GM23338 (cell line): ENCODE results near the gene KCNAB2. TPM values are rescaled to one million over a fixed set of nuclear protein-coding genes. Genes with fewer than 3 reads are reported as not detected.

Experiments
- ATAC-seq: fragments of 200-7000 bp; cut with Tn5 transposase; 3 replicates; pipeline ENCODE4 v1.9.1; 2020
- DNase-seq: peaks from one replicate; pipeline ENCODE4 v3.0.0-alpha.2; 2015; ENCODE audit warnings: low spot score
- H2AFZ ChIP-seq: fragments of 200-600 bp; sonication (generic); 2 replicates; pipeline ENCODE4 v1.8.0; 2016; ENCODE audit warnings: antibody characterized with exemption, mild to moderate bottlenecking, moderate library complexity
- H3F3A ChIP-seq: fragments of 200-600 bp; sonication (generic); replicated peaks from 2 replicates; pipeline ENCODE4 v1.8.0; 2017; ENCODE audit warnings: antibody characterized with exemption, mixed run types, low read depth
- H3K27ac ChIP-seq: fragments of 200-600 bp; sonication (generic); 2 replicates; pipeline ENCODE4 v1.6.1; 2016; ENCODE audit warnings: low read depth
- H3K27me3 ChIP-seq: fragments of 200-600 bp; sonication (generic); 2 replicates; pipeline ENCODE4 v1.8.0; 2016; ENCODE audit warnings: mild to moderate bottlenecking, mixed run types, moderate library complexity; ENCODE audit not compliant: insufficient read depth
- H3K36me3 ChIP-seq: fragments of 200-600 bp; sonication (generic); 2 replicates; pipeline ENCODE4 v1.8.0; 2016; ENCODE audit warnings: mild to moderate bottlenecking; ENCODE audit not compliant: insufficient read depth
- H3K4me1 ChIP-seq: fragments of 200-600 bp; sonication (generic); 2 replicates; pipeline ENCODE4 v1.8.0; 2016; ENCODE audit warnings: mild to moderate bottlenecking, moderate library complexity; ENCODE audit not compliant: insufficient read depth
- H3K4me2 ChIP-seq: fragments of 200-600 bp; sonication (generic); 2 replicates; pipeline ENCODE4 v1.7.1; 2017; ENCODE audit warnings: mixed run types
- H3K4me3 ChIP-seq: fragments of 200-600 bp; sonication (generic); 2 replicates; pipeline ENCODE4 v1.6.1; 2016; ENCODE audit warnings: mixed run types
- H3K79me2 ChIP-seq: fragments of 200-600 bp; sonication (generic); replicated peaks from 2 replicates; pipeline ENCODE4 v1.8.0; 2017; ENCODE audit warnings: mild to moderate bottlenecking; ENCODE audit not compliant: insufficient read depth
- H3K9me2 ChIP-seq: fragments of 200-600 bp; sonication (generic); 2 replicates; pipeline ENCODE4 v1.8.0; 2017; ENCODE audit not compliant: insufficient read depth
- H4K20me1 ChIP-seq: fragments of 200-600 bp; sonication (generic); replicated peaks from 2 replicates; pipeline ENCODE4 v1.8.0; 2017; ENCODE audit warnings: mild to moderate bottlenecking; ENCODE audit not compliant: insufficient read depth
- H3K27ac Mint-ChIP-seq: 2 replicates; pipeline ENCODE4 v1.8.0; 2020; ENCODE audit warnings: inconsistent platforms, mild to moderate bottlenecking, moderate library complexity, mixed read lengths
- H3K27me3 Mint-ChIP-seq: 3 replicates; pipeline ENCODE4 v1.8.0; 2022; ENCODE audit warnings: low read depth, mild to moderate bottlenecking, moderate library complexity, mixed read lengths, inconsistent platforms; ENCODE audit not compliant: insufficient read depth, poor library complexity
- H3K36me3 Mint-ChIP-seq: 3 replicates; pipeline ENCODE4 v1.8.0; 2021; ENCODE audit warnings: low read depth, mild to moderate bottlenecking, inconsistent platforms, moderate library complexity, mixed read lengths
- H3K4me1 Mint-ChIP-seq: 3 replicates; pipeline ENCODE4 v1.8.0; 2020; ENCODE audit warnings: mild to moderate bottlenecking, inconsistent platforms, mixed read lengths
- H3K4me3 Mint-ChIP-seq: 3 replicates; pipeline ENCODE4 v1.8.0; 2021; ENCODE audit warnings: moderate library complexity, mild to moderate bottlenecking, inconsistent platforms, mixed read lengths
- H3K9me3 Mint-ChIP-seq: 3 replicates; pipeline ENCODE4 v1.8.0; 2020; ENCODE audit warnings: moderate library complexity, mild to moderate bottlenecking, inconsistent platforms, mixed read lengths
- CREB1 ChIP-seq: fragments of 250-450 bp; sonication (Bioruptor Pico); IDR thresholded peaks from 2 replicates; pipeline ENCODE4 v1.5.0; 2020; ENCODE audit warnings: low read depth, mild to moderate bottlenecking, moderate library complexity
- JUNB ChIP-seq: IDR thresholded peaks from one replicate; pipeline ENCODE4 v1.6.1; 2016; ENCODE audit warnings: antibody characterized with exemption; ENCODE audit not compliant: unreplicated experiment
- POLR2AphosphoS5 ChIP-seq: IDR thresholded peaks from 2 replicates; pipeline ENCODE4 v1.6.1; 2016; ENCODE audit warnings: antibody characterized with exemption, low read depth
- ZNF114 ChIP-seq: fragments of 250-450 bp; sonication (Bioruptor Pico); IDR thresholded peaks from 2 replicates; pipeline ENCODE4 v1.5.0; 2020; ENCODE audit warnings: mild to moderate bottlenecking, moderate library complexity
- polyA plus RNA-seq: library from polyadenylated mRNA; unstranded; fragments of >200 nt; fragmentation: Nextera tagmentation; extraction: Ambion mirVana; gene quantifications from 2 replicates; pipeline ENCODE4 v1.2.1, GENCODE V29; 2016
- total RNA-seq: library from RNA; depleted of rRNA; stranded (reverse); fragments of >200 nt; shearing (Covaris generic); gene quantifications from 2 replicates; pipeline ENCODE4 v1.2.3, GENCODE V29; 2014
- TF ChIP-seq, protein P1 (sequence below): fragments of 250-450 bp; sonication (Bioruptor Pico); IDR thresholded peaks from 2 replicates; pipeline ENCODE4 v1.5.0; 2020; ENCODE audit warnings: mild to moderate bottlenecking, moderate library complexity
- TF ChIP-seq, protein P2 (sequence below): IDR thresholded peaks from one replicate; pipeline ENCODE4 v1.6.1; 2018; ENCODE audit warnings: antibody characterized with exemption; ENCODE audit not compliant: unreplicated experiment

KCNAB2 gene
- total and polyA plus RNA-seq, 2 experiments from 2014 or later = 3.0 to 3.7 TPM

DNA sequence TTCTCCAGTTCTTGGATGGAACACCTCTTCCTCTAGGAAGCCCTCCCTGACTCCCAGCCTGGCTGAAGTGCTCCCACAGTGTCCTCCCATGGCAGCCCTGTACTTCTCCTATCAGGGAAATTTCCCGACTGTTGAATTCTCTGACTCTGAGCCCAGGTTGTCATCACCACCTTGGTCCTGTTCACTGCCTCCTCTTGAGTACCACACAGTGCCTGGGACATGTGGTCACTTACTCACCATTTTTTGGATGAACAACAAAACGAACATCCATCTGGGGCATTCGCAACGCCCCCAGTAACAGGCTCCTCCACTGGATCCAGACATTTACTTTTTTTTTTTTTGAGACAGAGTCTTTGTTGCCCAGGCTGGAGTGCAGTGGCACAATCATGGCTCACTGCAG, 97.0 kb downstream of the KCNAB2 start:
- Mint-ChIP-seq H3K4me1 (peaks cover 5% of the 10 kb centered on the region; the same call in 2 of the 3 replicates), H3K4me3 (no peak overlapping the region), H3K27me3 (peaks cover 14% of the 10 kb centered on the region), H3K27ac (no peak overlapping the region), H3K36me3 (no peaks in the 10 kb centered on the region), H3K9me3 (no peaks in the 10 kb centered on the region)
- Histone ChIP-seq H3K4me1 (no peaks in the 10 kb centered on the region), H3F3A (no peaks in the 10 kb centered on the region), H3K79me2 (no peaks in the 10 kb centered on the region), H4K20me1 (no peaks in the 10 kb centered on the region), H3K36me3 (no peaks in the 10 kb centered on the region), H3K9me2 (no peaks in the 10 kb centered on the region), H3K4me2 (no peak overlapping the region), H2AFZ (no peak overlapping the region), H3K27ac (no peak overlapping the region), H3K27me3 (0 out of 2 replicates have a peak, but pooled peaks cover 5% of the 10 kb centered on the region), H3K4me3 (no peak overlapping the region)
- TF ChIP-seq CREB1 (CRISPR knock-in tag) (no peak), JUNB (no peak), POLR2AphosphoS5 (no peak), ZNF114 (CRISPR knock-in tag) (no peak)
- TF ChIP-seq, protein P1, sequence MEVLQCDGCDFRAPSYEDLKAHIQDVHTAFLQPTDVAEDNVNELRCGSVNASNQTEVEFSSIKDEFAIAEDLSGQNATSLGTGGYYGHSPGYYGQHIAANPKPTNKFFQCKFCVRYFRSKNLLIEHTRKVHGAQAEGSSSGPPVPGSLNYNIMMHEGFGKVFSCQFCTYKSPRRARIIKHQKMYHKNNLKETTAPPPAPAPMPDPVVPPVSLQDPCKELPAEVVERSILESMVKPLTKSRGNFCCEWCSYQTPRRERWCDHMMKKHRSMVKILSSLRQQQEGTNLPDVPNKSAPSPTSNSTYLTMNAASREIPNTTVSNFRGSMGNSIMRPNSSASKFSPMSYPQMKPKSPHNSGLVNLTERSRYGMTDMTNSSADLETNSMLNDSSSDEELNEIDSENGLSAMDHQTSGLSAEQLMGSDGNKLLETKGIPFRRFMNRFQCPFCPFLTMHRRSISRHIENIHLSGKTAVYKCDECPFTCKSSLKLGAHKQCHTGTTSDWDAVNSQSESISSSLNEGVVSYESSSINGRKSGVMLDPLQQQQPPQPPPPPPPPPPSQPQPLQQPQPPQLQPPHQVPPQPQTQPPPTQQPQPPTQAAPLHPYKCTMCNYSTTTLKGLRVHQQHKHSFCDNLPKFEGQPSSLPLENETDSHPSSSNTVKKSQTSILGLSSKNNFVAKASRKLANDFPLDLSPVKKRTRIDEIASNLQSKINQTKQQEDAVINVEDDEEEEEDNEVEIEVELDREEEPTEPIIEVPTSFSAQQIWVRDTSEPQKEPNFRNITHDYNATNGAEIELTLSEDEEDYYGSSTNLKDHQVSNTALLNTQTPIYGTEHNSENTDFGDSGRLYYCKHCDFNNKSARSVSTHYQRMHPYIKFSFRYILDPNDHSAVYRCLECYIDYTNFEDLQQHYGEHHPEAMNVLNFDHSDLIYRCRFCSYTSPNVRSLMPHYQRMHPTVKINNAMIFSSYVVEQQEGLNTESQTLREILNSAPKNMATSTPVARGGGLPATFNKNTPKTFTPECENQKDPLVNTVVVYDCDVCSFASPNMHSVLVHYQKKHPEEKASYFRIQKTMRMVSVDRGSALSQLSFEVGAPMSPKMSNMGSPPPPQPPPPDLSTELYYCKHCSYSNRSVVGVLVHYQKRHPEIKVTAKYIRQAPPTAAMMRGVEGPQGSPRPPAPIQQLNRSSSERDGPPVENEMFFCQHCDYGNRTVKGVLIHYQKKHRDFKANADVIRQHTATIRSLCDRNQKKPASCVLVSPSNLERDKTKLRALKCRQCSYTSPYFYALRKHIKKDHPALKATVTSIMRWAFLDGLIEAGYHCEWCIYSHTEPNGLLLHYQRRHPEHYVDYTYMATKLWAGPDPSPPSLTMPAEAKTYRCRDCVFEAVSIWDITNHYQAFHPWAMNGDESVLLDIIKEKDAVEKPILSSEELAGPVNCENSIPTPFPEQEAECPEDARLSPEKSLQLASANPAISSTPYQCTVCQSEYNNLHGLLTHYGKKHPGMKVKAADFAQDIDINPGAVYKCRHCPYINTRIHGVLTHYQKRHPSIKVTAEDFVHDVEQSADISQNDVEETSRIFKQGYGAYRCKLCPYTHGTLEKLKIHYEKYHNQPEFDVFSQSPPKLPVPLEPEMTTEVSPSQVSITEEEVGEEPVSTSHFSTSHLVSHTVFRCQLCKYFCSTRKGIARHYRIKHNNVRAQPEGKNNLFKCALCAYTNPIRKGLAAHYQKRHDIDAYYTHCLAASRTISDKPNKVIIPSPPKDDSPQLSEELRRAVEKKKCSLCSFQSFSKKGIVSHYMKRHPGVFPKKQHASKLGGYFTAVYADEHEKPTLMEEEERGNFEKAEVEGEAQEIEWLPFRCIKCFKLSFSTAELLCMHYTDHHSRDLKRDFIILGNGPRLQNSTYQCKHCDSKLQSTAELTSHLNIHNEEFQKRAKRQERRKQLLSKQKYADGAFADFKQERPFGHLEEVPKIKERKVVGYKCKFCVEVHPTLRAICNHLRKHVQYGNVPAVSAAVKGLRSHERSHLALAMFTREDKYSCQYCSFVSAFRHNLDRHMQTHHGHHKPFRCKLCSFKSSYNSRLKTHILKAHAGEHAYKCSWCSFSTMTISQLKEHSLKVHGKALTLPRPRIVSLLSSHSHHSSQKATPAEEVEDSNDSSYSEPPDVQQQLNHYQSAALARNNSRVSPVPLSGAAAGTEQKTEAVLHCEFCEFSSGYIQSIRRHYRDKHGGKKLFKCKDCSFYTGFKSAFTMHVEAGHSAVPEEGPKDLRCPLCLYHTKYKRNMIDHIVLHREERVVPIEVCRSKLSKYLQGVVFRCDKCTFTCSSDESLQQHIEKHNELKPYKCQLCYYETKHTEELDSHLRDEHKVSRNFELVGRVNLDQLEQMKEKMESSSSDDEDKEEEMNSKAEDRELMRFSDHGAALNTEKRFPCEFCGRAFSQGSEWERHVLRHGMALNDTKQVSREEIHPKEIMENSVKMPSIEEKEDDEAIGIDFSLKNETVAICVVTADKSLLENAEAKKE (CRISPR knock-in tag) = no peak
- TF ChIP-seq, protein P2, sequence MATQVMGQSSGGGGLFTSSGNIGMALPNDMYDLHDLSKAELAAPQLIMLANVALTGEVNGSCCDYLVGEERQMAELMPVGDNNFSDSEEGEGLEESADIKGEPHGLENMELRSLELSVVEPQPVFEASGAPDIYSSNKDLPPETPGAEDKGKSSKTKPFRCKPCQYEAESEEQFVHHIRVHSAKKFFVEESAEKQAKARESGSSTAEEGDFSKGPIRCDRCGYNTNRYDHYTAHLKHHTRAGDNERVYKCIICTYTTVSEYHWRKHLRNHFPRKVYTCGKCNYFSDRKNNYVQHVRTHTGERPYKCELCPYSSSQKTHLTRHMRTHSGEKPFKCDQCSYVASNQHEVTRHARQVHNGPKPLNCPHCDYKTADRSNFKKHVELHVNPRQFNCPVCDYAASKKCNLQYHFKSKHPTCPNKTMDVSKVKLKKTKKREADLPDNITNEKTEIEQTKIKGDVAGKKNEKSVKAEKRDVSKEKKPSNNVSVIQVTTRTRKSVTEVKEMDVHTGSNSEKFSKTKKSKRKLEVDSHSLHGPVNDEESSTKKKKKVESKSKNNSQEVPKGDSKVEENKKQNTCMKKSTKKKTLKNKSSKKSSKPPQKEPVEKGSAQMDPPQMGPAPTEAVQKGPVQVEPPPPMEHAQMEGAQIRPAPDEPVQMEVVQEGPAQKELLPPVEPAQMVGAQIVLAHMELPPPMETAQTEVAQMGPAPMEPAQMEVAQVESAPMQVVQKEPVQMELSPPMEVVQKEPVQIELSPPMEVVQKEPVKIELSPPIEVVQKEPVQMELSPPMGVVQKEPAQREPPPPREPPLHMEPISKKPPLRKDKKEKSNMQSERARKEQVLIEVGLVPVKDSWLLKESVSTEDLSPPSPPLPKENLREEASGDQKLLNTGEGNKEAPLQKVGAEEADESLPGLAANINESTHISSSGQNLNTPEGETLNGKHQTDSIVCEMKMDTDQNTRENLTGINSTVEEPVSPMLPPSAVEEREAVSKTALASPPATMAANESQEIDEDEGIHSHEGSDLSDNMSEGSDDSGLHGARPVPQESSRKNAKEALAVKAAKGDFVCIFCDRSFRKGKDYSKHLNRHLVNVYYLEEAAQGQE = no peak
- DNase-seq (no peak), ATAC-seq (no peak)
